ENCODE measurements around the gene TRA2A. TPM values are rescaled to one million over a fixed set of nuclear protein-coding genes. Genes with fewer than 3 reads are reported as not detected.
A peak's percentile ranks its signal among the peaks of the same experiment; 100 is the strongest.

Gene TRA2A
- total and polyA plus RNA-seq, 2 of the 13 experiments (the other 11 are each of a cell fraction or from before 2014, with no cell fraction given): 39.1 to 41.6 TPM

DNA sequence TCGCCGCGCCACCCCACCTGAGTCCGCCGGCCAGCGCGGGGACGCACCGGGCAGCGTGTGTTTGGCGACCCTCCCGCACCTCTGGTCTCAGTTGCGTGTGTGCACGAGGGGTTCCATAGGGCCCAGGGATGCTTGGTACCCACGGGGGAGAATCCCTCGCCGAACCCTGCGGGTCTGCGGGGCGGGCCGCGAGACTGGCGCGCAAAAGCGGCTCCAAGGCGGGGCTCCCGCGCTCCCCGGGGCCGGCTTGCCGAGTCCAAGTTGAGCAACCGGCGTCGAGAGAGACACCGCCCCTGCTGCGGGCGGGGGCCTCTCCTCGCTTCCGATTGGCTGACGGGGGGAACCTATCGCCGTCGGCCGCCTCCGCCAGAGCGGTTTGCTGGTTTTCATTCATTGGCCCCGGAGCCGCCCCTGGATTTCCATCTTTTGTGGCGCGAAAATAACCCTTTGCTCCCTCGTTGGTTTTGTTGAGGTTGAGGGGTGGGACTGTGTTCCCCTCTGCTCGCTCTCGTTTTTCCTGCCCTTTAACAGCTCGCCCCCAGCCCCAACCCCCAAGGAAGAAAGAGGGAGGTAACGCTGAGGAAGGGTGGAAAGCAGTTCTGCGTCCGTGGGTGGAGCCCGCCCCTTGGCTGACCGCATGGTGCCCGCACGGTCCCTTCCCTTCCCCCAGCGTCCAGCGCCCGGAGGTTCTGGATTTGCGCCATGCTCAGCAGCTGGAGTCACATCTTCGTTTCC lies 57.5 kb downstream of the TRA2A start (continued):
- TF ChIP-seq REST (IDR thresholded peaks at IDR 0.05; ENCODE audit: borderline replicate concordance in 1 of 2, low read depth in 1 of 2, low read length in 2 of 2) (no peak; a peak in 1 of 4 replicates), ZNF816 (CRISPR knock-in tag; IDR thresholded peaks at IDR 0.05; ENCODE audit: borderline replicate concordance) (no peak; the same call in 1 of the 2 replicates), GATAD2A (CRISPR knock-in tag; IDR thresholded peaks at IDR 0.05) (no peak), ATAD3A (CRISPR knock-in tag; IDR thresholded peaks at IDR 0.05) (no peak), ZNF121 (CRISPR knock-in tag; IDR thresholded peaks at IDR 0.05) (0 out of 2 replicates have a peak, but pooled peaks have one; percentile 42), CEBPZ (IDR thresholded peaks at IDR 0.05; ENCODE audit: low read length) (no peak), KMT2B (CRISPR knock-in tag; IDR thresholded peaks at IDR 0.05) (peak; percentile 74), RNF219 (CRISPR knock-in tag; IDR thresholded peaks at IDR 0.05) (0 out of 2 replicates have a peak, but pooled peaks have one; percentile 45), TFDP1 (CRISPR knock-in tag; IDR thresholded peaks at IDR 0.05; ENCODE audit: borderline replicate concordance) (peak; percentile 62), LCORL (IDR thresholded peaks at IDR 0.05) (no peak; the same call in 1 of the 2 replicates), LCORL (CRISPR knock-in tag; IDR thresholded peaks at IDR 0.05) (peak; percentile 67; the same call in 1 of the 2 replicates), ZKSCAN8 (CRISPR knock-in tag; IDR thresholded peaks at IDR 0.05; ENCODE audit: borderline replicate concordance) (0 out of 2 replicates have a peak, but pooled peaks have one; percentile 22), ZNF124 (CRISPR knock-in tag; IDR thresholded peaks at IDR 0.05) (0 out of 2 replicates have a peak, but pooled peaks have one; percentile 20), ZNF782 (CRISPR knock-in tag; IDR thresholded peaks at IDR 0.05; ENCODE audit: borderline replicate concordance) (peak; percentile 31; the same call in 1 of the 2 replicates), THAP11 (CRISPR knock-in tag; IDR thresholded peaks at IDR 0.05) (peak; percentile 63; the same call in 1 of the 2 replicates), GFI1 (CRISPR knock-in tag; IDR thresholded peaks at IDR 0.05; ENCODE audit: borderline replicate concordance) (0 out of 2 replicates have a peak, but pooled peaks have one; percentile 61)
- TF ChIP-seq, protein P1, sequence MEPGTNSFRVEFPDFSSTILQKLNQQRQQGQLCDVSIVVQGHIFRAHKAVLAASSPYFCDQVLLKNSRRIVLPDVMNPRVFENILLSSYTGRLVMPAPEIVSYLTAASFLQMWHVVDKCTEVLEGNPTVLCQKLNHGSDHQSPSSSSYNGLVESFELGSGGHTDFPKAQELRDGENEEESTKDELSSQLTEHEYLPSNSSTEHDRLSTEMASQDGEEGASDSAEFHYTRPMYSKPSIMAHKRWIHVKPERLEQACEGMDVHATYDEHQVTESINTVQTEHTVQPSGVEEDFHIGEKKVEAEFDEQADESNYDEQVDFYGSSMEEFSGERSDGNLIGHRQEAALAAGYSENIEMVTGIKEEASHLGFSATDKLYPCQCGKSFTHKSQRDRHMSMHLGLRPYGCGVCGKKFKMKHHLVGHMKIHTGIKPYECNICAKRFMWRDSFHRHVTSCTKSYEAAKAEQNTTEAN (CRISPR knock-in tag; conservative IDR thresholded peaks at IDR 0.05): peak; percentile 86; the same call in 1 of the 2 replicates

Measured in HepG2 (cell line).